ENCODE measurements around the gene LILRB2.
"Not testable (repeated sequence)": the region's sequence is repeated elsewhere in the genome, so short reads cannot be mapped to it uniquely, and the experiment has no call there.

LILRB2 gene

GRCh38 chr19:54305141-54305540 is 24.2 kb upstream of the LILRB2 start:
- DNase-seq, result no peak

- DNase-seq, result no peak
Observed at GRCh38 chr19:54302257-54302656, 21.3 kb upstream of the LILRB2 start.

- no peak for DNase-seq
Observed at GRCh38 chr19:54299515-54299914, 18.6 kb upstream of the LILRB2 start.

- DNase-seq, result no peak
Observed at GRCh38 chr19:54299126-54299498, 18.2 kb upstream of the LILRB2 start.

GRCh38 chr19:54298357-54299125 is 17.6 kb upstream of the LILRB2 start:
- no peak for DNase-seq

GRCh38 chr19:54297759-54298305 is 16.9 kb upstream of the LILRB2 start:
- DNase-seq, result no peak

GRCh38 chr19:54294539-54294938 is 13.6 kb upstream of the LILRB2 start:
- no peak for DNase-seq

- DNase-seq, result not testable (repeated sequence)
Observed at GRCh38 chr19:54289160-54289559, 8.2 kb upstream of the LILRB2 start.

- DNase-seq, result no peak
Observed at GRCh38 chr19:54287456-54287855, 6.5 kb upstream of the LILRB2 start.

GRCh38 chr19:54286283-54286682 is 5.4 kb upstream of the LILRB2 start:
- not testable (repeated sequence) for DNase-seq

- DNase-seq, result not testable (repeated sequence)
Observed at GRCh38 chr19:54285427-54286056, 4.6 kb upstream of the LILRB2 start.

GRCh38 chr19:54282686-54283470 is 2.0 kb upstream of the LILRB2 start:
- DNase-seq, result no peak

GRCh38 chr19:54281729-54282075 is 792 bp upstream of the LILRB2 start:
- not testable (repeated sequence) for DNase-seq

- DNase-seq, result peak in 1 of 51 donors; percentile 3
Observed at GRCh38 chr19:54280441-54280840, 469 bp downstream of the LILRB2 start.

GRCh38 chr19:54280025-54280424 is 885 bp downstream of the LILRB2 start:
- not testable (repeated sequence) for DNase-seq

- no peak for DNase-seq
Observed at GRCh38 chr19:54279406-54279962, 1.4 kb downstream of the LILRB2 start.

GRCh38 chr19:54278571-54279195 is 2.2 kb downstream of the LILRB2 start:
- DNase-seq, result not testable (repeated sequence)

GRCh38 chr19:54278056-54278455 is 2.9 kb downstream of the LILRB2 start:
- DNase-seq, result not testable (repeated sequence)

- DNase-seq, result not testable (repeated sequence)
Observed at GRCh38 chr19:54277111-54277615, 3.7 kb downstream of the LILRB2 start.

- no peak for DNase-seq
Observed at GRCh38 chr19:54275951-54276350, 5.0 kb downstream of the LILRB2 start.

- DNase-seq, result not testable (repeated sequence)
Observed at GRCh38 chr19:54274516-54274915, 6.4 kb downstream of the LILRB2 start.

Measured in hypothalamus (tissue), 51 donors.